GM10266 (cell line): ENCODE measurements around the gene IGSF3.
"Not testable (repeated sequence)": the region's sequence is repeated elsewhere in the genome, so short reads cannot be mapped to it uniquely, and the experiment has no call there.

Experiments used
- DNase-seq: peaks from one replicate; pipeline ENCODE4 v3.0.0; 2012; ENCODE audit errors: extremely low spot score
- CTCF ChIP-seq: IDR thresholded peaks from 2 replicates; pipeline ENCODE4 v1.5.1; 2012; ENCODE audit warnings: mild to moderate bottlenecking, low read depth; ENCODE audit not compliant: control insufficient read depth, insufficient read depth; ENCODE audit errors: missing control alignments

Gene IGSF3

GRCh38 chr1:116663821-116664220 is 3.7 kb downstream of the IGSF3 start:
- no peak for TF ChIP-seq CTCF
- no peak for DNase-seq

GRCh38 chr1:116661633-116662032 is 5.9 kb downstream of the IGSF3 start:
- TF ChIP-seq CTCF = no peak

GRCh38 chr1:116658645-116659044 is 8.9 kb downstream of the IGSF3 start:
- not testable (repeated sequence) for DNase-seq

More at GRCh38 chr1:116661633-116662032, 5.9 kb downstream of the IGSF3 start:
- no peak for DNase-seq

- DNase-seq = not testable (repeated sequence)
Observed at GRCh38 chr1:116657836-116658235, 9.7 kb downstream of the IGSF3 start.

GRCh38 chr1:116654351-116654750 is 13.2 kb downstream of the IGSF3 start:
- no peak for DNase-seq
- TF ChIP-seq CTCF = no peak

- not testable (repeated sequence) for DNase-seq
Observed at GRCh38 chr1:116652598-116652997, 14.9 kb downstream of the IGSF3 start.

- DNase-seq = not testable (repeated sequence)
Observed at GRCh38 chr1:116650781-116651180, 16.8 kb downstream of the IGSF3 start.

- not testable (repeated sequence) for DNase-seq
Observed at GRCh38 chr1:116649041-116649440, 18.5 kb downstream of the IGSF3 start.

GRCh38 chr1:116648325-116648724 is 19.2 kb downstream of the IGSF3 start:
- not testable (repeated sequence) for DNase-seq

- not testable (repeated sequence) for DNase-seq
Observed at GRCh38 chr1:116647186-116647585, 20.3 kb downstream of the IGSF3 start.

- not testable (repeated sequence) for DNase-seq
Observed at GRCh38 chr1:116646673-116647170, 20.8 kb downstream of the IGSF3 start.

- not testable (repeated sequence) for DNase-seq
Observed at GRCh38 chr1:116645802-116646672, 21.5 kb downstream of the IGSF3 start.

GRCh38 chr1:116644993-116645392 is 22.5 kb downstream of the IGSF3 start:
- not testable (repeated sequence) for DNase-seq

GRCh38 chr1:116644096-116644495 is 23.4 kb downstream of the IGSF3 start:
- not testable (repeated sequence) for DNase-seq

- DNase-seq = not testable (repeated sequence)
Observed at GRCh38 chr1:116643281-116643751, 24.2 kb downstream of the IGSF3 start.

GRCh38 chr1:116642311-116643280 is 24.9 kb downstream of the IGSF3 start:
- DNase-seq = not testable (repeated sequence)
